Measurements from ENCODE around the gene SLC34A3.
"Not testable (repeated sequence)": the region's sequence is repeated elsewhere in the genome, so short reads cannot be mapped to it uniquely, and the experiment has no call there.

The SLC34A3 gene

DNA sequence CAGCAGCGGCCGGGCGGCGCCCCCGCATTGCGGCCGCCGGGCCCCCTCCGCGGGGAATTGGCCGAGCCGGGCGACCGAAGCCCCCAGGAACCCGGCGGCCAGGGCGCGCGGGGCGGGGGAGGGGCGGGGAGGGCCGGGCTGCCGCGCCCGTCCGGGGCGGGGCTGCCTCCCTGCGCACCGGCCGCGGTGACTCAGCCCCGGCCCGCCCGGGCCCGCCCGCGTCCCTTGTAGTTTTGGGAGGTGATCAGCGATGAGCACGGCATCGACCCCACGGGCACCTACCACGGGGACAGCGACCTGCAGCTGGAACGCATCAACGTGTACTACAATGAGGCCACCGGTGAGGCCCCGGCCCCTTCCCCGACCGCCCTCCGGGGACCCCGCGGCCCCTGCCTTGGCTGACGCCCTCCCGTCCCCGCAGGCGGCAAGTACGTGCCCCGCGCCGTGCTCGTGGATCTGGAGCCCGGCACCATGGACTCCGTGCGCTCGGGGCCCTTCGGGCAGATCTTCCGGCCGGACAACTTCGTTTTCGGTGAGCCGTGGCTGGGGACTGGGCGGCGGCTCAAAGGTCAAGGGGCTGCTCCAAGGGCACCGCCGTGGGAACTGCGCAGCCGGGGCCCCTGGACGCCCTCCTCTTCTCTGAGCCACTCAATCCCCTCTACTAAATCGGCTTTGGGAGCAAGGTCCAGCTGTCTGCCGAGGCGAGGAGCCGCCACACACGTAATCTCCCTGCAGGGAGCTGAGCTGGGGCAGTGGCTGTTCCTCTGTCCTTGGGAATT, 11.0 kb downstream of the SLC34A3 start:
- DNase-seq (ENCODE audit: low read depth in 3 of 3), result peak; percentile 57 to 65 (median 60)

DNA sequence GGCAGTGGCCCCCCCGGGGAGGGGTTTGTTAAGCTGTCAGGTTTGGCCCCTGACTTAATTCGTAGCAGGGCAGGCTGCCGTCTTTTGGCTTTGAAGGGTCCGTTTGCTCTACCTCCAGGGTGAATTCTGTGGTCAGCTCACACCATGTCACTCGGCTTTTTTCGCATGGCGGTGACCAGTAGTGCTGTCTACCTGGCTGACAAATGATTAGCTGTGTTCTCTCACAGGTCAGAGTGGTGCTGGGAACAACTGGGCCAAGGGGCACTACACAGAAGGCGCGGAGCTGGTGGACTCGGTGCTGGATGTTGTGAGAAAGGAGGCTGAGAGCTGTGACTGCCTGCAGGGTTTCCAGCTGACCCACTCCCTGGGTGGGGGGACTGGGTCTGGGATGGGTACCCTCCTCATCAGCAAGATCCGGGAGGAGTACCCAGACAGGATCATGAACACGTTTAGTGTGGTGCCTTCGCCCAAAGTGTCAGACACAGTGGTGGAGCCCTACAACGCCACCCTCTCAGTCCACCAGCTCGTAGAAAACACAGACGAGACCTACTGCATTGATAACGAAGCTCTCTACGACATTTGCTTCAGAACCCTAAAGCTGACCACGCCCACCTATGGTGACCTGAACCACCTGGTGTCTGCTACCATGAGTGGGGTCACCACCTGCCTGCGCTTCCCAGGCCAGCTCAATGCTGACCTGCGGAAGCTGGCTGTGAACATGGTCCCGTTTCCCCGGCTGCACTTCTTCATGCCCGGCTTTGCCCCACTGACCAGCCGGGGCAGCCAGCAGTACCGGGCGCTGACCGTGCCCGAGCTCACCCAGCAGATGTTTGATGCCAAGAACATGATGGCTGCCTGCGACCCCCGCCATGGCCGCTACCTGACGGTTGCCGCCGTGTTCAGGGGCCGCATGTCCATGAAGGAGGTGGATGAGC, 11.8 kb downstream of the SLC34A3 start:
- DNase-seq (ENCODE audit: low read depth in 3 of 3), result no peak

GRCh38 chr9:137243266-137243625, 12.5 kb downstream of the SLC34A3 start:
- DNase-seq (ENCODE audit: low read depth in 3 of 3), result not testable (repeated sequence)

DNA sequence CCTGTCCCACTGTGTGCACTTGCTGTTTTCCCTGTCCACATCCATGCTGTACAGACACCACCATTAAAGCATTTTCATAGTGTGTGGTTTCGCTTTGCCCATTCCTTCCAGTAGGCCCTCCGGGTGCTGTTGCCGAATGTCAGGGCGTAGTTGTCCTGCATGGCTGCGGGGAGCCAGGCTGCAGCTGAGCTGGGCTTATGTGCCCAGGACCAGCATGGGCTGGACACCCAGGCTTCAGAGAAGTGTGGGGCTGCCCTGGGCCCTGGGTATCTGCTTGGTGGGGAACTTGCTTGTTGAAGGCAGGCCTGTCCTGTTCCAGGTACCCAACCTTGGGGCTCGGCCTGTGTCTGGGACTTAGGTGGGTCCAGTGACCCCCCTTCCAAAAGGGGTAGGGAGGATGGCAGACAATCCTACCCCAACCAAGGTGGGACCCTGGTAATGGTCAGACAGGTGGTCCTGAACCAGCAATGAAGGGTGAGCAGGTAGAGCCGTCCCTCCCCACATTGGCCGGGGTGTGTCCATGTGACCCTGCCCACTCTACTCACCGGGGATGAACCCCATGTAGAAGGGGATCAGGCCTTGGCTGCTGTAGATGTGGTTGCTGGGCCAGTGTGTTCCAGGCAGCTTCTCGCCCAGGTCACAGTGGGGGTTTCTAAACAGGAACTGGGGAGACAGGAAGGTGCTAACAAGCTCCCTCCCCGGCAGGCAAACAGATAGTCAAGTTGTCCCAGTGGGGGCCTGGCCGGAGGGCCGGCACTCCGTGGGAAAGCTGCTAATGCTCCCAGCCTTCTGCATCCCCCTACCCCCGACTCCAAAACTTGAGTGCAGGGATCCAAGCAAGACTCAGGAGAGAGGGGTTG, 13.2 kb downstream of the SLC34A3 start:
- no peak for DNase-seq (ENCODE audit: low read depth in 3 of 3)

DNA sequence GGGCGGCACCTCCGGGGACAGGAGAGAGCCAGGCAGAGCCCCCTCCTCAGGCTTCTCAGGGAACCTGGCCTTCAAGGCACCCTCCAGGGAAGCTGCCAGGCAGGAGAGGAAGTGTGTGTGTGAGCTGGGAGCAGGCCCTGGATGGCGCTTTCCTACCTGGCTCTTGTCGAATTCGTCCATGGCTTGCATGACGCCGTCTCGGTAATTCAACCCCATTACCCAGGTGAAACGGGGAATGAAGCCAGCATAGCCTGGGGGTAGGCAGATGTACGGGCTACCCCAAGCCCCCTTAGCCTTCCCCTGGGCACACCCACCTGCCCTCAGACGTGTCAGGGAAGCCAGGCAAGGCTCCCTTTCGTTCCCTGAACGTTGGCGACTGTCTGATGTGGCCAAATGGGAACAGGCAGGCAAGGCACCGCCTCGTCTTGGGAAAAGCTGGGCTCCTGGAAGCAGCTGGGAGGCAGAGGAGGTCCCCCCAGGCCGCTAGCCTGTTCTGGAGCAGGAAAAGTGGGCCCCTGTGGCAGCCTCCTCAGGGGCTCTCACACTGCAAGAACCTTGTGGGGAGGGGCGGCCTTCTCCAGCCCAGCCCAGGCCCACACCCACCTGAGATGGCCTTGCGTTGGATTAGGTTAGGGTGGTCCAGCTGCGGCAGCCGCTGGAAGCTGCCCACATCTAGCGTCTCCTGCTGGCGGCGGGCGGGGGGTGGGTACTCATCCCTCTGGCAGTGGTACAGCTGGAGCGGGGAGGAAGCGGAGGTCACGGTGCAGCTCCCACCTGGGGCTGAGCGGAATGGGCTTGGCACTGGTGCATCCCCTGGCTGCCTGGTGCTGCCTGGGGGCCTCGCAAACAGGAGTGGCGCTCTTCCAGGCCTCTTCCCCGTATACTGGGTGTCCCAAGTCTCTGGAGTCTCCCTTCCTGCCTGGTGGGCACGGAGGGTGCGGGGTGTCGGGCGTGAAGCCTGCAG, 14.1 kb downstream of the SLC34A3 start:
- no peak for DNase-seq (ENCODE audit: low read depth in 3 of 3)

DNA sequence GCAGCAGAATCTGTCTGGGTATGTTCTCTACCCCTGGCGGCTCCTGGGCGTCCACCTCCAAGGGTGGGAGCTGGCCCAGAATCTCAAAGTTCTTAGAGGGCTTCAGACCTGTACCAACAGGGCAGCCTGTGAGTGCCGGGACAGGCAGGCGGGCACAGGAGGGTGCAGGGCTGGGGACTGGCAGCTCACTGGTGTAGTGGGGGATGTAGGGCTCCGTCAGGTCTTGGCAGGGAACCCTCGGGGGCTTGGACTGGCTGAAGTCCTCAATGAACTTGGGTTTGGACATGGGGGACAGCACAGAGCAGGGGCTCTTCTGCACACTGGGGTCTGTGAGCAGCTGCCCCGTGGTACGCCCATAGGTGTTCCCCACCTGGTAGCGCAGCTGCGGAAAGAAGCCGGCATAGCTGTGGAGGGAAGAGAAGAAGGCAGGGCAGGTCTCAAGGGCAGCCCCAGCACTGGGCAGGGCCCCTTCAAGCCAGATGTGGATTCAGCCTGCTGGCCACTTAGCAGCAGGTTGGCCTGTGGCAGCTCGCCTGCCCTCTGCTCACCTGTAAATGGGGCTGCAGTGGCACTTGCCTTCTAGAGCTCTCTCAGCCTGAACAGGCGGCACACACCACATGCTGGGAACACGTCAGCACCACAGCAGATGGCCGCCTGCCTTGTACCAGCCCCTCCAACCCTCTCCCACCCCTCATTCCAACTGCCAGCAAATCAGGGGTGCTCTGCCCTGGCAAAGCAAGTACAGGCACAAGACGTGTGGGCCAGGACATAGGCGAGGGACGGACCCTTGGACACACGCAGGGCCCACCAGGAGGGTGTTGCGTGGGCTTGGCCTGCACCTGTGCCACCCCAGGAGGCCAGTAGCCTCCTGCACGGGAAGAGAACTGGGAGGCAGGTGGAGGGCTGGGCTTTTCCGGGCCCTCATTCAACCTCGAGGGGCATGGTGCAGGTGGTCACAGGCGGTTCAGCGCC, 15.0 kb downstream of the SLC34A3 start:
- no peak for DNase-seq (ENCODE audit: low read depth in 3 of 3)

GRCh38 chr9:137247135-137247915, 16.6 kb downstream of the SLC34A3 start:
- no peak for DNase-seq (ENCODE audit: low read depth in 3 of 3)

DNA sequence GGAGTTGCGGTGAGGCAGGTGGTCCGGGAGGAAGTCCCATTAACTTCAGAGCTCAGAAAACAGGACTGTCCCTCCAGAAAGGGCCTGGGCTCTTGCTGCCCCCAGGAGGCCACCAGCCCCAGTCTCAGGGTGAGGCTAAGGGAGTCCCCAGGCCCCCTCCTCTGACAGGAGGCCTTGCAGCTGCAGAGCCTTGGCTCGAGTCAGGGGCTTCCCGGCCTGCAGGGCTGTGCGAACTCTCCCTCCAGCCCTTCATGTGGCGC, 17.1 kb downstream of the SLC34A3 start:
- no peak for DNase-seq (ENCODE audit: low read depth in 3 of 3)

DNA sequence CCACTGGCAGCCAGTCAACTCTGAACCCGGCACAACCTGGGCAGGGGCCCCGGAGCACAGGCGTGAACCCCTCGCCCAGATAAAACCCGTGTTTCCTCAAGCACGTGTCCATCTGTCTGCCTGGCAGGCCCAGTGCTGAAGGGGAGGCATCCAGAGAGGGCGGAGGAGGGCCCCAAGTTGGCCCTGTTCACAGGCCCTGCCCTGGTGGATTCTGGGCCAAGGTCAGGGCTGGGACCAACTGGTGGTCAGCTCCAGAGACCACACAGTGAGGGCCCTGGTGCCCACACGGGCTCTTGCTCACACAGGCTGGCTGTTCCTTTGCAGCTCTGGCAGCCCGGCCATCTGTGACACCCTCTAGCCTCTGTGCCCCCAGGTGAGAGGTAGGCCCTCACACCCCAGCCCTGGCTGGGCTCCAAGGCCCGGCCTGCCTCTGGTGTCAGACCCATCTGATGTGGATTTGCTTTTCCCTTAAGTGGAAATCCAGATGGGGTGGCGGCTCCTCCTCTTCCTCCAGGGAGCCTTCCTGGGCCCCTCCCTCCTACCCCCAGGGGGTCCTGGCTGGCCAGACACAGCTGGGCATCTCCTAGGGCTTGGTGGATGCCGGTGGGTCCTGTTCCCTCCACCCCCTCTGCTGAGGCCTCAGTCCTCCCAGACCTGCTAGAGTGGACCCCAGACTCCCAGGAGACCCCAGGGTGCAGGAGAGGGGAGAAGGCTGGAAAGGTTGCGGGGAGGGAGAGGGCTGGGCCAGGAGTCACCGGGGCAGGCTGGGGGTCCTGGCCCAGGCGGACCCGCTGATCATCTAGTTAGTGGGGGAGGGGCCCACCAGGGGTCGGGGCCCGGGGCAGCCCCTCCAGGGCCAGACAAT, 19.9 kb downstream of the SLC34A3 start:
- no peak for DNase-seq (ENCODE audit: low read depth in 3 of 3)

DNA sequence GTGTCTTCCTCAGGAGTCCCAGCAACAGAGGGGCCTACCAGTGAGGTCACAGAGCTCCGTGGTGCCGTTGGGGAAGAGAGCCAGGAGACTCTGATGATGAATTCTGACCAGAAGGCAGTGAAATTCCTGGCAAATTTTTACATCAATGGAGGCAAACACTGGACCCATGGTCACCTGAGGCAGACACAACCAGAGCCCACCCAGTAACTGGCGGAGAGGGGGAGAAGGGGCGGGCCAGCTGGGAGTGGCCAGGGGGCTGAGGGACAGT, 20.4 kb downstream of the SLC34A3 start, which contains the start of gene STPG3:
Gene STPG3, plus strand, starts transcription at position 93 of the 268 bp plus-strand sequence. Its CDS starts 1 bp downstream, at position 94.
- DNase-seq (ENCODE audit: low read depth in 3 of 3), result no peak

- DNase-seq (ENCODE audit: low read depth in 3 of 3), result no peak
These were observed 21.0 kb downstream of the SLC34A3 start for GRCh38 chr9:137251490-137252268.

DNA sequence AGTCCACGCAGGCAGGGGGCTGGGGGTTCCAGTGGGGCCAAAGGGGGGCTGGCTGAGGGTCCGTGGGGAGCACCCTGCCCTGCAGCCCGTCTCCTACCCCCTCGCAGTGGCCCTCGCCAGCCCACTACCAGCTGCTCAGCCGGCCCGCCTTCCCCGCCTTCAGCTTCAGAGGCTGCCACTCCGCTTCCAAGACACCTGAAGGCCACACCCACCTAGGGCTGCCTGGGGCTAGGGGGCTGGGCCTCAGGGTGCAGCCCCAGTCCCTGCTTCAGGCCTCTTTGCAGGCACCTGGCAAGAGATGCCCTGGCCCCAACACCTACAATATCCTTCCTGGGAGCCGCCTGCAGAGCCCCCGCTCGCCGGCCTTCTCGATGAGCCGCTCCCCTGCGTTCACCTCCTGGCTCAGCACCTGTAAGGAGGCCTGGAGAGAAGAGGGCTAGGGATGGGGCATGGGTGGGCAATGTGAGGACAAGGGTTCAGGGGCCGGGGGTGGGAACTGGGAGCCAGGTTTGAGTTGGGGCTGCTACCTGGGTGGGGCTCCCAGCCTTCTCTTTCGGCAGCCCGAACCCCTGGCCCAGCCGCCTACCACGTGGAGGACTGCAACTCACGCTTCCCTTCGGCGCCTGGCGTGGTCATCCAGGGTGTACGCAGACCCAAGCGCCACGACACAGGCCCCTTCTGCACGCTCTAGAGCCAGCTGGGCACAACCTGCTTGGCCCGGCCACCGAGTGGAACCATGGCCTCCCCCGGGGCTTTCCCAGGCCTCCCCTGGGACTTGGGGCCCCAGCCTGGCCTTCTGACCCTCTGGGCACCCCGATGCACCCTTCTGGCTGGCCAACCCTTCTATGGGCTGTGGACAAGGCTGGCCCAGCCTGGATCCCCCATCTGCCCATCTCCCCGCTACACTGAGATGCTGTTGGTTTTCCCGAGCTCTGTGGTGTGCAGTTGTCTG, 22.1 kb downstream of the SLC34A3 start:
- DNase-seq (ENCODE audit: low read depth in 3 of 3), result no peak

DNA sequence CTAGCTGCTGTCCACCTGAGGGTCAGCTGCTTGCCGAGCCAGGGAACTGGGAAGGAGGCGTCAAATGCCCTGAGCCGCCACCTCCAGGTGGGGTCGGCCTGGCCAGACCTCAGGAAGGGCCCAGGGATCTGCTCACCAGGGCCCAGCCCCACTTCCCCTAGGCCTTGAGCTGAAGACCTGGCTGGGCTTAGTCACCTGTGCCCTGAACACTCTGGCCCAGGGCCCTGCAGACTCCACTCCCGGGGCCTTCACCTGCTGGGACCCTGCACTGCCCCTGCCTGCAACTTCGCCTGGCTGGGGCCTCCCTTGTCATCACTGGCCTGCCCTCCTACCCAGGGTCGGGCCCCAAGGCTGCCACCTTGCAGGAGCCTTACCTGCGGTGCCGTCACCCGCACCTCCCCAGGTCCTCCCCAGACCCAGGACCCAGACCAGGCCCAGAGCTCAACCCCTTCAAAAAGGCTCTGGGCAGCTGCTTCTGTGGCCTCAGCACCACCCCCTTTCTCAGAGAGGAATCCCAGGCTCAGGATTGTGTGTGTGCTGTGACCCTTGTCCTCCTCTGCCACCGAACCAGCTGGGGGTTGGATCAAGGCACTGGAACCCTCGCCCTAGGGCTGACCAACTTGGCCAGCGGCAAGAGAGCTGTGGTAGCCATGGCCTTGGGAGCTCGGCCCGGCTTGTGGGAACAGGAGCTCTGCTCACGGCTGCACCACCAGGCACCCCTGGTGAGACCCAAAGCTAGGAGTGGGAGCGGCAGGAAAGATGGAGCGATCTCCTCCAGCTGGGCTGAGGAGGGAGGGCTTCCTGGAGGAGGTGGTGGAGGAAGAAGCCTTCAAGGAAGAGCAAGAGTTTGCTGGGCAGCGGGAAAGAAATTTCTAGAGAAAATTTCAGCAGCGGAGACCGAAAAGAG, 23.3 kb downstream of the SLC34A3 start:
- no peak for DNase-seq (ENCODE audit: low read depth in 3 of 3)

GRCh38 chr9:137254624-137255447, 24.1 kb downstream of the SLC34A3 start, which contains the start of gene NELFB:
NELFB (plus strand) TSS chr9:137255327.
- DNase-seq (ENCODE audit: low read depth in 3 of 3), result peak; percentile 92 to 98 (median 94)
